NCI-H69 (cell line): ENCODE results near the gene UBA1.

Source experiments
- DNase-seq: peaks from one replicate; lab custom pipeline; 2025; lab: John Stamatoyannopoulos, UW

Gene UBA1

DNA sequence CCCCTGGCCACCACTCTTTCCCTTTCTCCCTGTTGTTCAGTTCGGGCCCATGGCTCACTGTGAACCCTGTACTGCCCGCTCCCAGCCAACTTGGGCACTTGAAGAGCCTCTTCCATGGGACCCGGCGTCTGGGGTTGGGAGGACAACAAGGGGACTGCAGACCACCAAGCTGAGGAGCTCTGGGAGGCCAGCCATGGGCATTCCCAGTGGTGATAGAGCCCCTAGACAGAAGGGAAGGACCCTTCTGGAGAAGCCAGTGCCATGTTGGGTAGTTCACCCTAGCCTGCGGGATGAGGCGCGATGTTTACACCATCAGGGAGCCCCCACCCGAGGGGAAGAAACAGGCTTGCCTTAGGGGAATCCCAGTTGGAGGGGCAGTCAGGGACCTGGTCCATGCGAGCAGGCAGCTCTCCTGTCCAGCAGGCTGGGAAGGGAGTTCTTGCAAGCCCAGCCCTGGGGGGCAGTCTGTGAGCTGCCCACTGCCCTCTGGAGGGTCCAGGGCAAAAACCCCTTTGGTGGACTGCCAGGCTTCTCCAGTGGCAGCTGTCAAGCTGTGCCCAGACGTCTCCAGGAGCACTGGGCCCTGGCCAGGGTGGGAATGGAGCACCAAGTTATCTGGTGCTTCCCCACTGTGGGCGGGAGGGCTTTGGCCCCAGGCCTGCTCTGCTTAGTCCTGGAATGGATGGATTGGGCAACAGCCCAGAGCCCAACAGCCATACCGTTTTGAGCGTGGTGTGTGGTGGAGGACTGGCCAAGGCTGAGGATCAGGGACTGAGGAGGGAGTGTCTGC is 23.7 kb upstream of the UBA1 start:
- no peak for DNase-seq

DNA sequence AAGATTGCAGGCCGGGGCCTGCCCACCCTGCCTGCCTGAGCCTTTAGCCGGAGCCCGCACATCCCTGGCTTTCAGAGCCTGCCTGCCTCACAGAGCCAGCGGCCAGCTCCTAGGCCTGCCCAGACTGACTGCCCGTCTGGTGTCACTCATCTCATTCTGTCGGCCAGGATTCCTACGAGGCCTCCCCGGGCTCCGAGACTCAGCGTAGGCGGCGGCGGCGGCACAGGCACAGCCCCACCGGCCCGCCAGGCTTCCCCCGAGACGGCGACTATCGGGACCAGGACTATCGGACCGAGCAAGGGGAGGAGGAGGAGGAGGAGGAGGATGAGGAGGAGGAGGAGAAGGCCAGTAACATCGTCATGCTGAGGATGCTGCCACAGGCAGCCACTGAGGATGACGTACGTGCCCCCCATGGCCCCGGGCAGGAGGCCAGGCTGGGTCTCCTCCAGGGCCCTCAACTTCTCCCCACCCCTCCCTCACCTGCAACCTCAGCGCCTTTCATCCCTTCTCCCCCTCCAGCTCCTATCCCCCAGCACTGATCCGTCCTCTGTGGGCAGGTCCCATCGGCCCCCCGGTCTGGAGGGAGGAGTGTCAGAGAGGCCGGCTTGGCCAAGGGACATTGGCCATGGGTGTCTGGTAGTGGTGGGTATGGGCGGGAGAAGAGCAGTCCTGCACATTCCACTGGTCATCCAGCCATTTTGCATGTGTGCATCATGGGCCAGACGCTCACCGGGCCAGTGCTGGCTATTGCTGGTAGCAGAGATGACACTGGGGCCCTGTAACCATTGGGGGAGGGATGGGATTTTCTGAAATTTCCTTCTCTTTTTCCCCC is 22.6 kb upstream of the UBA1 start:
- no peak for DNase-seq

DNA sequence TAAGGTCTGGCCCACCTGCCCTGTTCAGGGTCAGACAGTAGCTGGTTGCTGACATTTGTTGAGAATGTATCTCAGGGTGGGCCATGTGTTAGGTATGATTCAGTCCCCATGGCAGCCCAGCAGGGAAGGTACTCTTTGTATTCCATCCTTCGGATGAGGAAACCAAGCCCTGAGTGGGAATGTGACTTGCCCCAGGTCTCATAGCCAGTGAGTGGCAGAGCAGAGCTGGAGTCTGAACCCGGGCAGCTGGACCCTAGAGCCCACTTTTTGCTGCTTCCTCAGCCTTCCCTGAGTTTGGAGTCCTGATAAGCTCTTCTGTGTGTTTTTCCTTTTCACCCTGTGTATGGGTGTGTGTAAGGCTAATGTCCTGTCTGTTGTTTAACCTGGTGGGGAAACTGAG is 21.6 kb upstream of the UBA1 start:
- no peak for DNase-seq

DNA sequence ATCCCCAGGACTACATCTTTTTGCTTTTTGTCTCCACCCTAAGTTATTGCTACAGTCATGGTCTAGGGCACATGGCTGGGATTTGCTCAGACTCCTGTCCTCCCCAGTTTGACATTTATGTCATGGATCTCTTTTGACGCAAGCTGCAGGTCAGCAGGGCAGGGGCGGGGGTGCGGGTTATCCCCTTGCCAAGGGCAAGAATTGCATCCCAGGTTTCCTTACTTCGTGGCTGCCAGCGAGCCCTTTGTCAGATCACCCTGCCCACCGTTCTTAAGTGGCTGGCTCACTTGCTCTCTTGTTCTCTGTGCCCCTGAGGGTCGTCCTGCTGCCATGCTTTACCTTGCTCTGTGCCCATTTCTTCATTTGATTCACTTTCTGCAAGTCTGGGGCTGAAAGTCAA is 21.1 kb upstream of the UBA1 start:
- DNase-seq: no peak

DNA sequence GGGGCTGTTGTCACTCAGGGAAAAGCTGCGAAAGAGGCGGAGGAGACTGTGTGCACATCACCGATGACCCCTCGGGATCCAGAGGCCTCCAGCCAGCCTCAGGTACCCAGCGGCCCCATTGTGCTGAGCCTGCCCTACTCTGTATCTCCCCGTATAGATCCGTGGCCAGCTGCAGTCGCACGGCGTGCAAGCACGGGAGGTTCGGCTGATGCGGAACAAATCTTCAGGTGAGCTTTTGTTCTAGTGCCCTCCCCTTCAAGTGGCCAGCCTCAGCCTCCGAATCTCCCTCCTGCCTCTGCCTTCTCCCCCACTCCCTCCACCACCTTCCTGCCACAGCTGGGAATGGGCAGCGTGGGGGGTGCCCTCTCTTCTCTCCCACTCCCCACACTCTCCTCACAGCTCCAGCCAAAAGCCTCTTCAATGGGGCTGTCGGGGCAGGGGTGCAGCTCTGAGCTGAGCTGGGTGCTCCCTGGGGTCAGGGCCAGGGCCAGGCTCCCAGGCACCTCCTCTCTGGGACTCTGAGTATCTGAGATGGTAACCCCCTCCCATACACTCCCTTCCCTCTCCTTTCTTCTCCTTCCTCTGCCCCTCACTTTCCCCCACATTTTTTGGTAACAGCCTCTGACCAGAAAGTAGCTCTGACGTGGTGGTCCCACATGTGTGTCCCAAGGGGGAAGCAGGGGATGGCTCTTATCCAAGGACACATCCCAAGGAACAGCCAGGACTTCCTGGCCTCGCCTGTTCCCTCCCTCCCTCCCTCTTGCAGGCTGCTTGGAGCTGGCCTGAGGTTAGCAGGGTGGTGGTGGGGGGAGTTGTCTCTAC is 20.4 kb upstream of the UBA1 start:
- no peak for DNase-seq

- no peak for DNase-seq
Measured at GRCh38 chrX:47174376-47174775, 19.3 kb upstream of the UBA1 start.

- DNase-seq: no peak
Measured at GRCh38 chrX:47174846-47175587, 18.6 kb upstream of the UBA1 start.

- DNase-seq: no peak
Measured at GRCh38 chrX:47175588-47175980, 18.0 kb upstream of the UBA1 start.

DNA sequence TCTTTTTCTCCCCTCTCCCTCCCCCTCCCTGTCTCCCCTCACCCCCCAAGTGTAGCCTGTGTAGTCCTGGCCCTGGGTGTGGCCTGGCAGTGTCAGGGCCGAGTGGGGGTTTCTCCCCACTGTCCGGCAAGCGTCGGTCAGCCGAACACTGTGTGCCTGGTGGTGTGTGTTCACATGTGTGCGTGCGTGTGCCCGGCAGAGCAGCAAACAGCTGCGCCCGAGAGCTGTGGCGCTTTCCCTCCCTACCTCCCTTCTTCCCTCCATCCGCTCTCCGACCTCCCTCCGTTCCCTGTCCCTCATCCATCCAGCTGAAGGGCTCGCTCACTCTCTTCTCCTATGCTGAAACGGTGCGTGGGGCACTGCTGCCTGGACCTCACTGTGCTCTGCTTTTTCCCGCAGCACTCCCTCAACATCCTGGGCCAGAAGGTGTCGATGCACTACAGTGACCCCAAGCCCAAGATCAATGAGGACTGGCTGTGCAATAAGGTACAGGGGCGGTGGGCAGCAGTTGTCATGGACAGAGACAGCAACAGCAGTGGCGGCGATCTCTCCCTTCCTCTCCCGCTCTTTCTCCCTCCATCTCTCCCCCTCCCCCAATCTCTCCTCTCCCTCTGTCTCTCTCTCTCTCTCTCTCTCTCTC is 17.4 kb upstream of the UBA1 start:
- DNase-seq: no peak

DNA sequence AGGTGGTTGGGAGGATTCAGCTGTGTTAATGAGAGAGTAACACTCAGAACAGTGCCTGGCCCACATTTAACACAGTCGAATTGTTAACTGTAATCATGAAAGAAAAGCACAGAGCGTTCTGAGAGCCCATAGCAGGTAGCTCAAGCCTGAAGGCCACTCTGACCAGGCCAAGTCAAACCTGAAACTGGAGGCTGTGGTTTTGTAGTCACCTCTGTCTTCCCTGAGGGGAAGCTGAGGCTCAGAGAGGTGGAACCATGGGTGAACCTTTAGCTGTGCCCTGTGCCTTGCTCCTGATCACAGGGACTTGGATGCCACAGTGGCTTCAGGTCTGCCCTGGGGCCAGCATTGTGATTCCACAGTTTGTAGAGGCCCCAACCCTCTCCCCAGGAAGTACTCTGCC is 16.6 kb upstream of the UBA1 start:
- no peak for DNase-seq

DNA sequence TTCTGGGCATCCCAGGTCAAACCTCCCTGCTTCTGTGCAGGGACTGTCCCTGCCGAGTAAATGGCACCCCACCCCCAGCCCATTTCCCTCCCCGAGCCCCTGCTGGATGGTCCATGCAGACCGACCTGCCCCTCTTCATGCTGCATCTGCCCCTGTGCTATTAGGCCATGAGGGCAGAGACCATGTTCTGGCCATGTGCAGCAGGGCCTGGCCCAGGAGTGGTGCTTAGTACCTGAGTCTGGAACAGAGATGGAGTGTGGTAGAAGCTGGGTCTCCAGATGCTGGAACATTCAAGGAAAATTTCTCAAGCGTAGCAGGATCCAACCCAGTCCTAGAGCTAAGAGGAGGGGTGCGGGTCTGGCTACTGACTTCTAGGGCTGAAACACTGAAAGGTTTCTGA is 15.3 kb upstream of the UBA1 start:
- no peak for DNase-seq

DNA sequence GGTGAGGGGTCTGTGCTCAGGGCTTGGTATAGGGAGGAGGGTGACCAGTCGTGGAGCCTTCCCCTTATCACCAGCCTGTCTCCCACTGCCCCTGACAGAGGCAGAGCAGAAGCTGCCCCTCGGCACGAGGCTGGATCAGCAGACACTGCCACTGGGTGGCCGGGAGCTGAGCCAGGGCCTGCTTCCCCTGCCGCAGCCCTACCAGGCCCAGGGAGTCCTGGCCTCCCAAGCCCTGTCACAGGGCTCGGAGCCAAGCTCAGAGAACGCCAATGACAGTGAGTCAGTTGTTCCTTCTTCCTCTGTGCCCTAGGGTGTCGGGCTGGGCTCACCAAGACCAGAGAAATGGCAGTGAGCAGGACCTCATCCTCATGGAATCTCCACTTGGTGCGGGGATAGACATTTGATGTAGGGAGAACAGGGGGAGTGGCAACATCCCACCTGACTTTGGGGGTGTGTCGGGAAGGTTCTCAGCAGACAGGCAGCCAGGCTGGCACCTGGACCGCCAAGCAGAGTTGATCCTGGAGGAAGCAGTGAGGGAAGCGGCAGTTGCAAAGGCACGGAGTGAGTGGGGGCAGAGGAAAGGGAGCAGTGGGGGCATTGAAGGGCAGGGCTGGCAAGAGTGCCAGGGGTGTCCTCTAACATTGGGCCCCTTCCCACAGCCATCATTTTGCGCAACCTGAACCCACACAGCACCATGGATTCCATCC is 14.3 kb upstream of the UBA1 start:
- no peak for DNase-seq

DNA sequence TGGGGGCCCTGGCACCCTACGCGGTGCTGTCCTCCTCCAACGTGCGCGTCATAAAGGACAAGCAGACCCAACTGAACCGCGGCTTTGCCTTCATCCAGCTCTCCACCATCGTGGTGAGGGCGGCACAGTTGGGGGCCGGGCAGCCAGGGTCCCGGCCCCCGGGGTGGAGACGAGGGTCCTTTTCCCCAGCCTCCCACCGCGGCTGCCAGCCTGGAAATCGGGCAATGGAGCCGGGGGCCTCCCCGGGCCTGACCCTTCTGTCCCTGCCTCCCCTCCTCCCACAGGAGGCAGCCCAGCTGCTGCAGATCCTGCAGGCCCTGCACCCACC is 13.7 kb upstream of the UBA1 start:
- no peak for DNase-seq

DNA sequence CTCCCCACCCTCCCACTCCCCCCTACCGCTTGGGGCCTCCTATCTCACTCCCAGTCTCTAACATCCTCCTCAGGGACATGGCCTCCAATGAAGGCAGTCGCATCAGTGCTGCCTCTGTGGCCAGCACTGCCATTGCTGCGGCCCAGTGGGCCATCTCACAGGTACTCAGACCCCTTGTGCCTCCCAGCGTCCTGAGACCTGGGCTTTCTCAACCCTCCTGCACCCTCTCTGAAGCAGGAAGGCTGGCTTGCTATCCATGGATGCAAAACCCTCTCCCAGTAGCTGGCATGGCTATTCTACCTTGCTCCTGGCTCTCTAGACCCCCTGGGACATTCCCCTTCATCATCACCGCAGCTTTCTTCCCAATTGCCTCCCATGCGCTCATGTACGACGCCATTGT is 13.3 kb upstream of the UBA1 start:
- no peak for DNase-seq

DNA sequence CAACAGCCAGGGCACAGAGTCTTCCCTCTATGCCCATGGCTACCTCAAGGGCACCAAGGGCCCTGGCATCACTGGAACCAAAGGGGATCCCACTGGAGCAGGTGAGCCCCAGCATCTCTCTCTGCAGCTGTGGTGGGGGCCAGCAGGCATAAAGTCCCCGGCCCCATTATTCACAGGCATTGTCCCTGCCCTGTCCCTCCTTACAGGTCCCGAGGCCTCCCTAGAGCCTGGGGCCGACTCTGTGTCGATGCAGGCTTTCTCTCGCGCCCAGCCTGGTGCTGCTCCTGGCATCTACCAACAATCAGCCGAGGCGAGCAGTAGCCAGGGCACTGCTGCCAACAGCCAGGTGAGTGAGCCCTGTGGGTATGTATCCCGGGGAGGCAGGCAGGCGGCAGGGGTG is 12.3 kb upstream of the UBA1 start:
- no peak for DNase-seq

- no peak for DNase-seq
Measured at GRCh38 chrX:47182106-47182700, 11.4 kb upstream of the UBA1 start.

DNA sequence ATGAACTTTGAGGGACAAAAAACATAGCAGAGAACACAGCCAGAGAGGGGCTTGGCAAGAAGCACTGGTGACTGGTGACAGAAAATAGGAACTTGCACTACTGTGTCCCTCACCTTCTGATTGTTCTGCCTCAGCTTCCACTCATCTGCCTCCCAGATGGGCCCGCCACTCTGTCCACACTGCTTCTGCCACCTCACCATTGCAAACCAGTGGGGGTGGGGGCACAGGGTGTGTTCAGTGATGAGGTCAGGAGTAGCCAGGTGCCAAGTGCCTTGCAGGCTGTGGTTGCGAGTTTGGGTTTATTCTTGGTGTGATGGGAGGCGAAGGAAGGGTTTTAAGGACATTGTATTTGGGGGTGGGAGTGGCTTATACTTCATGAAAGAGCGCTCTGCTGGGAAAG is 9.1 kb upstream of the UBA1 start:
- no peak for DNase-seq

- DNase-seq: no peak
Measured at GRCh38 chrX:47185241-47185640, 8.4 kb upstream of the UBA1 start.

DNA sequence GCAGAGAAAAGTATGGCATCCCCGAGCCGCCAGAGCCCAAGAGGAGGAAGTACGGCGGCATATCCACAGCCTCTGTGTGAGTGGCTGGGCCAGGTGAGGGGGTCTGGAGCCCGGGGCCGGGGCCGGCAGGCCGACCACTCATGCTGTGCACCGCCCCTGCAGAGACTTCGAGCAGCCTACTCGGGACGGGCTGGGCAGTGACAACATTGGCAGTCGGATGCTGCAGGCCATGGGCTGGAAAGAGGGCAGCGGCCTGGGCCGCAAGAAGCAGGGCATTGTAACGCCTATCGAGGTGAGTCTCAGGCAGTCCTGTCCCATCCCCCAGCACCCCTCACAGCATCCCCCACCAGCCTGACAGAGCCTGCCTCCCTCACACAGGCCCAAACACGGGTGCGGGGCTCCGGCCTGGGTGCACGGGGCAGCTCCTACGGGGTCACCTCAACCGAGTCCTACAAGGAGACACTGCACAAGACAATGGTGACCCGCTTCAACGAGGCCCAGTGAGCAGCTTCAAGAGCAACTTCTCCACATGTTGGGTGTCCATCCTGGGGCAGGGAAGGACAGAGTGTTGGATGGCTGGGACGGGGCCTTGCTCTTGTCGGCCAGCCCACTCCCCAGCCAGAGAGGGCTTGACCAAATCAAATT is 7.4 kb upstream of the UBA1 start:
- DNase-seq: no peak

- DNase-seq: no peak
Measured at GRCh38 chrX:47187106-47187677, 6.4 kb upstream of the UBA1 start.
